HG03139 (cell line): Measurements from ENCODE around the gene MRPS25.

Experiments used
- ATAC-seq: cut with Tn5 transposase; IDR thresholded peaks from one replicate; pipeline ENCODE4 v1.9.1; 2021; ENCODE audit not compliant: unreplicated experiment

MRPS25 gene

DNA sequence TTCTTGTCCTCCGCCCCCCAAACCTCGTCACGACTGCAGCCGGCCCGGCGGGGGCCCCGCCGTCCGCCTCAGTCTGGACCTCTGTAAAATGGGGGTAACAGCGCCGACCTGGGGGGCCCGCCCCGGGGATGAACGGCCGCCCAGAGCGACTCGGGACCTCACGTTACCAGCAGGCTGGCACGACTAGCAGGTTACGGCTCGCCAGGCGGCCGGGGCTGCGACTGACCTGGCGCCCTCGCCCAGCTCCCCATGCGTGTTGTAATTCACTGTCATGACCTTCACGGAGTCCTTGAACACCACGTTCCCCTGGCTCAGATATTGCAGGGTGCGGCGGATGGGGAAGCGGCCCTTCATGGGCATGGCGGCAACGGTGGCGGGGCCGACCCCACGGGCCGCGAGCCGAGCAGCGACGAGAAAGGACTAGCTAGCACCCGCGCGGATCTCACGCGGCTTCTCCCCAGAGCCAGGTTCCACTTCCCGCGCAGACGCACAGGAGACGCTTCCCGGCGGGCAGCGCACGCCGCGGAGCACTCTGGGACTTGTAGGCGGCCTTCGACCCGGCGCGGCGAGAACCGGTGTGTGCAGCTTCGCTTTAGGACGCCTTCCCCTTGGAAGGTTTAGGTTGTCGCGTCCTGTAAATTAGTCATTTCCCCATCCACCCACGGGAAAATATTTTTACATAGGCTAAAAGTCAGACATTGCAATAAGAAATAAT is at the start of gene MRPS25:
TSS of gene MRPS25 (minus strand) at position 481 of the 715 bp plus-strand sequence. CDS start at position 360, 121 bp downstream.
- peak; percentile 91 for ATAC-seq

DNA sequence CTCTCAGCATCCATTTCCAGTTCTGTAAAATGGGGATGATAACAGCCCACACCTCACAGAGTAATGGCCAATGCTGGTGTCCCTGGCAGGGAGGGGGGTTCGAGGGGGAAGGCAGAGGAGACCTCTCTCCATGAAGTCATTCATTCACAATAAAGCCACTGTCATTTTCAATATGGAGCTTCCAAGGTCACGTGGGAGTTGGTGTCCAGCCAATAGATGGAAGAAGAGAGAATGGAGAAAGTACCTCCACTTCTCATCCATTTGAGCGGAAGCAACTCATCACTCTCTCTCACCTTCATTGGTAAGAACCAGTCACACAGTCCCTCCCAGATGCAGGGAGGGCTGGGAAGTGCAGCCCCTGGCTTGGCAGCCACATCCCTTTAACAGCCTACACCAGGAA is 48.8 kb upstream of the MRPS25 start:
- ATAC-seq: no peak

DNA sequence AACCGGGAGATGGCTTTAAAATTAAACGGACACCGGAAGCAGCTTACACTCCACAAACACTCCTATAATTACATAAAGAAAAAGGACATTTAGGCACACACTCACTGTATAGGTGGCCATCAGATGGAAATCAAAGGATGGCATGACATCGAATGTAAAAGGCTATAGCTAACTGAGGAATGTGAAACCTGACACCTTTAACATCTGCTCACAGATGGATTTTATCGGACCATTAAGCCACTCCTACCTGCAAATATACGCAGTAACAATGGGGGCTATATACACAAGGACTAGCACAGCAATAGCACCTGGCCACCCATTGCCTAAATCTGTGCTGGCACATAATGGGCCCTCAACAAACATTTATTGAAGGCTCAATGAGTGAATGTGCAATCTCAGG is 48.4 kb upstream of the MRPS25 start:
- ATAC-seq: no peak

DNA sequence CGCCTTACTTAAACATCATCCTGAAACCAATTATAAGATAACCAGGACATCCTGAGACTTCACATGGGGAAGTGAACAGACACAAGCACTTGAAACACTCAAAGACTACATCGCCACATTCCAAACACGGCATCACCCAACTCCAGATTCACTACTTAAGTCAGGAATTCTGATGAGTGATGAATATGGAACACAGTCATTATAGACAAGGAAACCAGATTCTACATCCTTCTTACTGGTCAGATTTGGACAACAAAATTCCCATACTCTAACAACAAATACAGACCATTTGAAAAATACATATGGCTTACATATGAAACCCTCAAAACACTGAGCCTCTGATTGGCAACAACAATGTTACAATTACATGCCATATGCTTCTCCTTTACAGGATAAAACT is 46.9 kb upstream of the MRPS25 start:
- ATAC-seq: no peak

DNA sequence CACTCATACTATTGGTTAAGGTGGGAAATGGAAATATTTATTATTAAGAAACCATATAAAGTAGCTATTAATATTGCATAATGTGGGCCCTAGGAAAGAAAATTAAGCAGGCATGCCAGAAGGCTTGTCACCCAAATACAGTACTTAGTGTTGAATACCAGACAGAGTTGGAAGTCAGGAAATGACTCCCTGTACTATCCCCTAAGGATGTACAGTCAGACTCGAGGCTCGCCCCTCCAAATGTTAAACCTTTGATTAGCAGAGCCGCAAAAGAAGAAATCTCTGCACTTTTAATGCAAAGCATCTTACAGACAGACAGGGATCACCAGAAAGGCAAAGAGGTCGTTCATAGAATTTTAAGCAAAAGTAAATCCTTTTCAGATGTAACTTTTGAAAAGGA is 45.1 kb upstream of the MRPS25 start:
- ATAC-seq: no peak

DNA sequence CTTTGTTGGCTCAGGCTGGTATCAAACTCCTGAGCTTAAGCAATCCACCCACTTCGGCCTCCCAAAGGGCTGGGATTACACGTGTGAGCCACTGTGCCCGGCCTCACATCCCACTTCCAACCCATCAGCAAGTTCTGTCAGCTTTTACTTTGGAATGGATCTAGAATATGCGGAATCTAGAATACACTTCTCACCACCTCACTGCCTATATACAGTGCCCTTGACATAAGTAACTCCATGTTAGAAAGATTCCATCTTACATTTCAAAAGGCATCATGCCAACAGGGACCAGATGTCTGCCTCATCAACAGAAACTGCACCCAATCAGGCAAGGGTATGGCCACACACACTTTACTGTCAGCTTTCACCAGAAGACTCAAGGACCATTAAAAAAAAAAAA is 43.8 kb upstream of the MRPS25 start:
- no peak for ATAC-seq

DNA sequence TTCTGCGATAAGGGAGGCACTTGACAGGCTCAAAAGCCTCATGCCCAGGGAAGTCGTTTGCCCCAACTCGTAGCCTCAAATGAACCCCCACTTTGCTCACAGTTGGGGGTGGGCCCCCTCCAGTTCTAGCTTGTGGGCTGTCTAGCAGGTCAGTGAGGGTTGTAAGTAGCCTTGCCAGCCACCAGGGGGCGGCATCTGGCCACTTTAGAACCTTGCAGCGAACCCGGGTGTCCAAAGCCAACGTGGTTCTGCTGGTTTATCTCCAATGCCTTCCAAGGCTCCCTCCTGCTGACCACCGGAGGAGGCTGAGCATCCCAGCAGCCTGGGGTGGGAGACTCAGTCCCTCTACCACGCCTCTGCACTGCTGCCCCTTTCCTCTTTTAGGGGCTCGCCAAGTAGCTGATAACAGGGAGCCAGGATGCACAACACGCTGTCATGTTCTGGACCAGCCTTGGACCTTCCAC is 43.0 kb upstream of the MRPS25 start:
- no peak for ATAC-seq

DNA sequence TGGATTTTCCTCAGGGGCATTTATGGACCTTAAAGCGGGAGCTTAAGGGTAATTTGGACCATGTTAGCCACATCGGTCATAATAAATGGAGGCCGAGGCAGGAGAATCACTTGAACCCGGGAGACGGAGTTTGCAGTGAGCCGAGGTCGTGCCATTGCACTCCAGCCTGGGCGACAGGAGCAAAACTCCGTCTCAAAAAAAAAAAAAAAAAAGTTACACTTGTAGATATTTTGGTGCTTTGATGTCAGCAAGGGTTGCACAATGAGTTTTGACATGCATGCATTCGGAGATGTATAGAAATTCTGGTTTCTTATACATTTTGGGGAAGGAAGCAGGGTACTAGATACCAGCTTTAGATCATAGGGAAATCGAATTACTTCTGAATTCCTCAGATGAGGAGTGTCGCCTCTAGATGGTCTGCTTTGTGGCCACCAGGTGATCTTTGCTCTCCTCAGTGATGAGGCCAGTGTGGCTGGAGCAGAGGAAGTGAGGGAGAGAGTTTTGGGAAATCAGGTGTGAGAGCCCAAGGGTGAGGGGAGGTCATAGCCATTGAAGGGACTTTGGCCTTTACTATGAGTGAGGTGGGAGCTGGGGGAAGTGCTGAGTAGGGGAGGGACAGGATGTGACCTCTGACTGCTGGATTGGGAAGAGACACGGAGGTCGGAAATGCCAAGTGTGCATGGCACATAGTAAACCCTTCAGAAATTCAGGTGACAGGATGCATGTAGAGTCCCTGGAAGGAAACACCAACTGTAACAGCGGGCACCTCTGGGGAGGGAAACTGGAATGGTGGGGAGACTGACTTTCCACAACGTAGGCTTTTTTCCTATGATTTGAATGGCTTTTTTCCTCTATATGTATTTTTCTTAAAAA is 42.2 kb upstream of the MRPS25 start:
- no peak for ATAC-seq

DNA sequence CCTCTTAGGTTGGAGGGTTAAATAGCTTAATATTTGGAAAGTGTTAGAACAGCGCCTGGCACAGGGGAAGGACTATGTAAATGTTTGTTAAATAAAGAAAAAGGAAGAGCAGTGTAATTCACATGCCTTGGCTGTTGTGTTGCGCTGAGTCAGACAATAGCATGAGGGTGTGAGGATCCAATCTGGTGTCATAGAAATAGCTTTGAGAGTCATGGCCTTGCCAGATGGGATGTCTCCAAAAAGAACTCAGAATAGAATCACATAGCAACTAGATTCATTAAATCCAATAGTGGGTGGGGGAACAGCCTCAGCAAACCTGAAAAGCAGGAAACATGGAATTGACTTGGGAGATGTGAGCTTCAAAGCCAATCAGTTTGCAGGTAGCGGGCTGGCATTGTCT is 37.7 kb upstream of the MRPS25 start:
- no peak for ATAC-seq

DNA sequence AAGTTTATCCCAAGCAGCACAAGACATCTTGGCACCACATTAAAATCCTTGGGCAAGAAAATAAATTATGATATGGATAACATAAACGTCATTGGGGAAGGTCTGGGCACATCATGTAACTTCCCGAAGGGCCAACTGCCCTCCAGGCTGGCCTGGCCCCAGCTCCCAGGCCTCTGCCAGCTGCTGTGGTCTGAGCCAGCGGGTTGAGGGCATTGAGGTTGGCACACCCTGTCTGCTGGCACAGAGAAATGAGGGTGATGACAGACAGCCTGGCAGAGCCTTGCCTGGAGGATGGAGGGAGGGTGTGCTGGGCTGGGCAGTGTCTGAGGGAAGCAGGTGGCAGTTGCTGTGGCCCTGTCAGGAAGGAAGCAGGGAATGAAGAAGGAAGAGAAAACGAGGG is 37.1 kb upstream of the MRPS25 start:
- no peak for ATAC-seq

DNA sequence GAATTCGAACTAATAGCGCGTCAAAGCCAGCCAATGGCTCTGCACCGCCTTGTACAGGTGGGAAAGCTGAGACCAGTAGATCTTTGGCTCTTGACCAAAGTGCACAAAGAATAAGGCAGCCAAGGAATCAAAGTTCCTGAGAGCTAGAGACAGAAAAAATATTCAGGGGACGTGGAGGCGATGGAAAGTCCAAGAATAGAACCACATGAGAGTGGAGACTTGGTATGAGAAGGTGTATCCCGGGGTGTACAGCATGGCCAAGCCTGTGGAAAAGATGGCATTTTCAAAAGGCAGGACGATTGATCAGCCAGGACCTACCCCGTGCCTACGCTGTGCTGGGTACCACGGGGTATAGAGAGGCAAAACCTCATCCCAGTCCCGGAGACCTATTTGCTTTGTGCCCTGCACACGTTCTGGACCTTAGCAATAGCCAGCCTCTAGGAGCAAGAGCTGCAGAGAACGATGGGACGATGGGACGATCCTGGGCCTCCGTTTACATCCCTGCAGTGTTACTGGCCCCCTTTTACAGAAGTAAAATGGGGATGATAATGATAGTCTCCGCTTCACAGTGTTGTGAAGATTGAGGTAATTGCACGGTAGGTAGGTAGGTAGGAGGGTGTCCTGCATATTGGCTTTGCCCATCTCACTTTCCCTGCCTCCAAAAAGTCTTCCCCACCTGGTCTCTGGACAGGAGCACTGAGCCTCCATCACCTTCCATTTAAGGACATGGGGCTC is 34.4 kb upstream of the MRPS25 start:
- peak; percentile 13 for ATAC-seq

DNA sequence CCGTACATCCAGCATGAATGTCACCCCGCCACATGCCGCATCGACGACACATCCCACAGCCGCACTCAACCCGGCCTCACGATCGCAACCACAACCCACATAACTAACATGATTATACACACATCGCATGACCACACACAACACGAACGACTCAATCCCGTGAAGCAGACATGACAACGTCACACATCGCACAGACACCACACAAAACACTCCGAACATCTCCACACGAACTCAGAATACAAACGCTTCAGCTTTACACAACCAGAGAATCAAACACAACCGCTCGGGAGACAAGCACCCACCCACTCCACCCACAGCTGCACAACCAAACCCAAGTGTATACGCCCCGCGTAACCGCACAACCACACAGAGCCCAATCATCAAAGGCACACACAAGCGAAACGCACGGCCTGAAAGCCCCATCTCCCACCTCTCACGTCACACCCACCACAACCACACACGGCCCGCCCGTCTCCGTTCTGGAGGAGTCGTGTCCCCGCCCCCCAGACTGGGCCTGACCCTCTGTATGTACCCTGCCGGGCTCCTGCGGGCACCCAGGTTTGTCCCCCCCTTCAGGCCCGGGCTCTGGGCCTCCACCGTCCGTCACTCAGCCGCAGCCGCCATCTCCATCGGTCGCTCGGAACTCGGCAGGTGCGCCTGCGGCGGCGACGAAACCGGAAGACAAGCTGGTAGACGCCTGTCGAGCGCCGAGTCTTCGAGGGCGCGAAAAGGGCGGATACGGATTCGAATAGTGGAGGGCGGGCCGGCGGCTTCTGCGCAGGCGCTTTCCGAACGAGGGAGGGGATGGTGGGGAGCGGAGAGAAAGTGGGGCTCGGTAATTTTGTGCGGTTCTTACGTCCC is 33.6 kb upstream of the MRPS25 start, which contains the start of gene RBSN:
TSS of gene RBSN (minus strand) at position 646 of the 861 bp plus-strand sequence. CDS start 3,028 bp downstream, outside the sequence.
- peak; percentile 82 for ATAC-seq

DNA sequence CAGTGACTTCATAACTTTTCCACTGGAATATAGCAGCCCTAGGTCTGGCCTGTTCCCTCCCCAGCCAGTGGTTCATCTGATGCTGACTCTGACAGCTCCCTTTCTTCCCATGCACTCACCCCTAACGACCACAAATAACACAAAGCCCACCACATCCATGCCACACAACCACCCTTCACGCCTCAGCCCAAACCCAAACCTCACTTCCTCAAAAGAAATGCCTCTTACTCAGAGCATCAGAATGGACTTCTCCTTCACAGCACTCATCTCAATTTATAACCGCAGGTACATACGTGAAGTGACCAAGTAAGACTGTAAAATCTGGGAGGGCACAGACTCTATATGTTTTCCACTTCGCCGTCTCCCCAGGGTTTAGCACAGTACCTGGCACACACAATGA is 32.8 kb upstream of the MRPS25 start:
- ATAC-seq: no peak

DNA sequence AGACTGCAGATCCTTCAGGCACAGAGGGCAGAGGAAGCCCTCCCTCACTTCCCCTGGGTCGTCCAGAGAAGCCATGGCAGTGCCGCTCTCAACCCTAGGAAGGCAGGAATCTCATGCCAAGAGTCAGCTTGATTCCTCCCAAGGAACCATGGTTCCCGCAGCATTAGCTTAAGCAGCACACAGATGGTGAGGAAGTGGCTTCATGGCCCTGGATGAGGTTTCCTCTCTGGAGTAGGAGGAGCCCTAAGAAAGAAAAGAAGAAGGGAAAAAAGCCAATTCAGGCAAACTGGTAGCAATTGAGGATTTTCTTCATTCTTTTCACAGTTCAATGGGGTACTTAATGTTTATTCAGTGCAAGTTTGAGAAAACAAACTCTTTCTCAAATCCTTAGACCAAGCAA is 30.9 kb upstream of the MRPS25 start:
- no peak for ATAC-seq

DNA sequence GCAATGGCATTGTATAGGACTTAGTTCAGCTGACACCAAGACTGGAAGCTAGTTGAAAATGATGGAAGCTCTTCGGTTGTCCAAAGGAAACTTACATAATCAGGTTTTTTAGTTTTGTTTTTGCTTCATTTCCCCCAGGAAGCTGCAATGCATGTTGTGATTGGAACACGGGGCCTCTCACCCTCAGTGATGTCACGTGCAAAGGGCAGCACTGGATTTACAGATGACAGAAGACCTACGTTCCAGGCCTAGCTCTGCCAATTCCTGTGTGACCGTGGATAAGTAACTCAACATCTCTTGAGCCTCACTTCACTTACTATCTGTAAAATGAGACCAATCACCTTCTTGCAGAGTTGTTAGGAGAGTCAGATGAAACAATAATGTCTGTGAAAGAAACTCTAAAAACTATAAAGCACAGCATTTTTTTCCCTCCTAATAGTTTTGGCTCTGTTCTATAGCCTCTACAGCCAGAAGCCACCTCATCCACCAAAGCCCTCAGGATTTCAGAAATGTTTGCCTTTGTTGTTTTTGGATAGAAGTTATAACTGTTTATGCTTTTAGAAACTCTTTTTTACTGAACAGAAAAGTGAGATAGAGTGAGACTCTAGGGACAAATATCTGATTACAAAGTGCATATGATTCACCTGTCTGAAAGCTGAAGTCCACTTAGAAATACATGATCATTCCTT is 29.2 kb upstream of the MRPS25 start:
- ATAC-seq: no peak

DNA sequence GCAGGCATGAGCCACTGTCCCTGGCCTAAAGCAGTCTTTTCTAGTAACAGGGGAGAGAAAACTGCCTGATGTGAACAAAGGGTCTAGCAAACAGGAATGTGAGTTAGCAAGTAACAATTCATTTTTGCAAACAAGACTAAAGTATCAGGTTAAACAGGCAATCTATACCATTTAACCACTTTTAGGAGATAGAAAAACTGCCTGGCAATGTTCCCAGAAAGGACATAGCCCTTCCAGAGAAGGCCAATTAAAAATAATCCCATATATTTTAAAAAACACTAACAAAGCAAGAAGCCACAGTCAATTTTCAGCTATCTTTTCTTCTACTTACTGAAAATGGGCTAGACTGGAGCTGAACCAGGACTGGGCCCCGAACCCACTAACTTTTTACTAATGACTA is 27.6 kb upstream of the MRPS25 start:
- ATAC-seq: no peak

DNA sequence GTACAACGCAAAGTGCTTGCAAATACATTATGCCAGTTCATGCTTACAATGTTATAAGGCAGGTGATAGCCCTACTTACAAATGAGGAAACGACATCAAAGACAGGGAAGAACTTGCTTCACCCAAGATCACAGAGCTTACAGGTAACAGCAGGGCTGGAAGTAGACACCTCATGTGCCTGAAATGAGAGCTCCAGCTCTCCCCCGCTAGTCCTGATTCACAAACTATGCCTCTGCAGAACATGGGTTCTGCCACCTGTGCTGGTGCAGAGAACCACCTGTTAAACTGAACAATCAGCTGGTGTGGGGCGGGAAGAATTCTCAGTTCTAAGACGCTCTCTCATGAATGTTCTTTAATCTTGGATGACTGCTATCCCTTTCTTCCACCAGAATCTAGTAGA is 26.5 kb upstream of the MRPS25 start:
- ATAC-seq: no peak

DNA sequence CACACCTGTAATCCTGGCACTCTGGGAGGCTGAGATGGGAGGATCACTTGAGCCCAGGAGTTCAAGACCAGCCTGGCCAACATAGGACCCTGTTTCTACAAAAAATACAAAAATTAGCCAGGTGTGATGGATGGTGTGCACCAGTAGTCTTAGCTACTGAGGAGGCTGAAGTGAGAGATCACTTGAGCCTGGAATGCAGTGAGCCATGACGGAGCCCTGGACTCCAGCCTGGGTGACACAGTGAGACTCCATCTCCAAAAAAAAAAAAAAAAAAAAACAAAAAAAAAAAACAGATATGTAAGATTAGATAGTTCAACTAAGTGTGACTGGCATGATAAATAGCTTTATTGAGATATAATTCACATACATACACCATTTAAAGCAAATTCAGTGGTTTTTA is 24.1 kb upstream of the MRPS25 start:
- ATAC-seq: no peak

DNA sequence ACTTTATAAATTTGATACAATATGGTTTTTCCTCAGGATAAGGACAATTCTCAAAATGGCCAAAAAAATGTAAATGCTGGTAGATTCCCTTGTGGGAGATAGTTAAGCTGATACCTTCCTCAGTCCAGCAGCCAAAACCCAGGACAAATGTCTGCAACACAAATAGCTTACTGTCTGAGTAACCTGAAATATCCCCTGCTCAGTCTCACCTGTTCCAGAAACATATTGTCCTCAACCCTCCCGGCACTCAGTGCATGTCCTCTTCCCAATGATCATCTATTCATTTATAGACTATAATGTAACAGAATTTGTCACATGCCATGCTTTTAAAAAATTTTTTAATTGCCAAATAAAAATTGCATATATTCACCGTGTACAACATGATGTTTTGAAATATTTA is 21.6 kb upstream of the MRPS25 start:
- no peak for ATAC-seq

DNA sequence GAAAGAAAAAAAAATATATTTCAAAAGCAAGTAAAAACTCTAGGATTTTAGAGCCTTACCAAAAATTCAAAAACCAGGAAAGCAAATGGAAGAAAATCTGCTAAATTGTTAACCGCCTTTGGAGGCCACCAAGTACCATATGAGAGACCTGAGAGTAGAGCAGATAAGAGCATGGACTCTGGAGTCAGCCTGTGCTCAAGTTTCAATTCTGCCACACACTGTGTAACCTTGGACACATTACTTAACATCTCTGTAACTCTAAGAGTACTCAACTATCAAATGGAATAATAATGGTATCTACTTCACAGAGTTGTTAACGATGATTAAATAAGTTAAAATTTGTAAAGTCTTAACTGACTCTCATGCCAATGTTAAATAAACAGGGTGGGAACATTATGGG is 21.1 kb upstream of the MRPS25 start:
- ATAC-seq: no peak
